ENCODE data around the gene CAV2.

Gene CAV2

GRCh38 chr7:116521046-116521664 is 21.6 kb downstream of the CAV2 start:
- TF ChIP-seq, protein P1, sequence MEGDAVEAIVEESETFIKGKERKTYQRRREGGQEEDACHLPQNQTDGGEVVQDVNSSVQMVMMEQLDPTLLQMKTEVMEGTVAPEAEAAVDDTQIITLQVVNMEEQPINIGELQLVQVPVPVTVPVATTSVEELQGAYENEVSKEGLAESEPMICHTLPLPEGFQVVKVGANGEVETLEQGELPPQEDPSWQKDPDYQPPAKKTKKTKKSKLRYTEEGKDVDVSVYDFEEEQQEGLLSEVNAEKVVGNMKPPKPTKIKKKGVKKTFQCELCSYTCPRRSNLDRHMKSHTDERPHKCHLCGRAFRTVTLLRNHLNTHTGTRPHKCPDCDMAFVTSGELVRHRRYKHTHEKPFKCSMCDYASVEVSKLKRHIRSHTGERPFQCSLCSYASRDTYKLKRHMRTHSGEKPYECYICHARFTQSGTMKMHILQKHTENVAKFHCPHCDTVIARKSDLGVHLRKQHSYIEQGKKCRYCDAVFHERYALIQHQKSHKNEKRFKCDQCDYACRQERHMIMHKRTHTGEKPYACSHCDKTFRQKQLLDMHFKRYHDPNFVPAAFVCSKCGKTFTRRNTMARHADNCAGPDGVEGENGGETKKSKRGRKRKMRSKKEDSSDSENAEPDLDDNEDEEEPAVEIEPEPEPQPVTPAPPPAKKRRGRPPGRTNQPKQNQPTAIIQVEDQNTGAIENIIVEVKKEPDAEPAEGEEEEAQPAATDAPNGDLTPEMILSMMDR (IDR thresholded peaks at IDR 0.05; ENCODE audit: low read depth, low read length): no peak
- DNase-seq (ENCODE audit: extremely low read depth, low read depth): no peak

- no peak for DNase-seq (ENCODE audit: extremely low read depth, low read depth)
Observed at GRCh38 chr7:116522247-116522646, 22.7 kb downstream of the CAV2 start.

GRCh38 chr7:116524221-116524608 is 24.7 kb downstream of the CAV2 start:
- DNase-seq (ENCODE audit: extremely low read depth, low read depth): no peak
- TF ChIP-seq, protein P1 (IDR thresholded peaks at IDR 0.05; ENCODE audit: low read depth, low read length): no peak

More at GRCh38 chr7:116522247-116522646, 22.7 kb downstream of the CAV2 start:
- TF ChIP-seq, protein P1 (IDR thresholded peaks at IDR 0.05; ENCODE audit: low read depth, low read length): no peak

- DNase-seq (ENCODE audit: extremely low read depth, low read depth): peak; percentile 79
- TF ChIP-seq, protein P1 (IDR thresholded peaks at IDR 0.05; ENCODE audit: low read depth, low read length): peak; percentile 20
Observed at GRCh38 chr7:116524609-116525297, 25.2 kb downstream of the CAV2 start, which contains the start of gene CAV1. Gene CAV1 (plus strand): TSS chr7:116525036. CDS start chr7:116525063, 27 bp downstream.

- TF ChIP-seq, protein P1 (IDR thresholded peaks at IDR 0.05; ENCODE audit: low read depth, low read length): no peak
- DNase-seq (ENCODE audit: extremely low read depth, low read depth): no peak
Observed at GRCh38 chr7:116525298-116525912, 25.9 kb downstream of the CAV2 start.

DNA sequence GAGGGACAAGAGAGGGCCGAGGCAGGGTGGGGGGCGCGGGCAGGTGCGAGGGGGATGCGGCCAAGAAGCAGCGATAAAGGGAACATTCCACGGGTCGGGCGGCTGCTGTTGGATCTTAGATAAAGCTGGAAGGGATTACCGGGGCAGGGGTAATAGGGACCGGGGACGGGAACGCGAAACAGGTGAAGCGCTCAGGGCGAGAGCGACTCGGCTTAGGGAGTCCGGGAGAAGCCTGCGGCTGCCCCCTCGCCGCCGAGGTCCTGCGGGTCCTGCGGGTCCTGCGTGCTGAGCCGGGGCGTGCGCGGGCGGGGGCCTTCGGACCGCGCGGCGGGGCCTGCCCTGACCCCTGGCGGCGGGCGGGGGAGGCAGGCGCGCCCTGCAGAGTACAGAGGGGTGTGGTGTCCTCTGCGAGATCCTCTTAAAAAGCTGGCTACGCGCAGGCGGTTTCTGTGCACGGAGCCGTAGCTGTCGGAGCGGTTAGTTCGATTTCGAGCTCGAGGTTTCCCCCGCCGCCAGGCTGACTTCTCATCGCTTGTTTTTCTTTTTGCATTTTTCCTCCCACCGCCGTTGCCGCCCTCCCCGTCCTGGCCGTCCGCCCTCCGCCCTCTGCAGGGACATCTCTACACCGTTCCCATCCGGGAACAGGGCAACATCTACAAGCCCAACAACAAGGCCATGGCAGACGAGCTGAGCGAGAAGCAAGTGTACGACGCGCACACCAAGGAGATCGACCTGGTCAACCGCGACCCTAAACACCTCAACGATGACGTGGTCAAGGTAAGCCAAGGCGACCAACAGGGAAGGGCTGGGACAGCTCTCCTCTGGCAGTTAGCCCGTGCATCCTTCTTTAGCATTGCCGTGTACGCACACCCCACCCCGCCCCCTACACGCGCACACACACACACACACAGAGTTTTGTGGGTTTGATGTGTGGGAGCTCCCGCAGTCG is 26.6 kb downstream of the CAV2 start:
- TF ChIP-seq, protein P1 (IDR thresholded peaks at IDR 0.05; ENCODE audit: low read depth, low read length): peak; percentile 53
- DNase-seq (ENCODE audit: extremely low read depth, low read depth): peak; percentile 67
